ENCODE data around the gene ESD. TPM values are rescaled to one million over a fixed set of nuclear protein-coding genes. Genes with fewer than 3 reads are reported as not detected.

ESD gene
- total RNA-seq, 1 donor from 2014 or later, result 73.5 TPM

DNA sequence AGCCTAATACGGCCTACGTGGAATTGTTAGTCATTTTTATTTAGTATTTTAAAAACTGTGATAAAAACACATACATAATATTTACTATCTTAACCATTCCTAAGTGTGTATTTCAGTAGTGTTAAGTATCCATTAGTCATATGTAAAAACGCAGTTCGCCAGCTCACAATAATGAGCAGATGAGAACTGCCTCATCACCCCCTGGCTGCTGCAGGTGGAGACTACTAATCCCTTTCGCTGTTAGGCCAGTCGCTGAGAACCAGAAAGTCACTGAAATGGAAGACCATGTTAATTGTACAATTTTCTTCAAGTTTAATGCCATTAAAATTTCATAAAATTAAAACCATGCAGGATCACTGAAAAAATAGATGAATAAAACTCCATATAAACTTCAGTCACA lies 1.6 kb downstream of the ESD start:
- CTCF ChIA-PET, result no interaction called here
- ATAC-seq (ENCODE audit: low read depth) (no peak), DNase-seq (no peak)
- Mint-ChIP-seq H3K4me3 (peak overlapping the region; percentile 65), H3K4me1 (peaks cover 38% of the 10 kb centered on the region), H3K27ac (no peak overlapping the region), H3K36me3 (ENCODE audit: low read depth) (peaks cover 31% of the 10 kb centered on the region), H3K27me3 (no peaks in the 10 kb centered on the region), H3K9me3 (no peaks in the 10 kb centered on the region)
- POLR2A ChIA-PET, result no interaction called here
- intact Hi-C loops (cut with micrococcal nuclease), result loop anchor here (5.0 to 10.0 kb wide), 2 partner anchors 581 to 1242 kb away; partner anchors contain the start of genes LRRC63 and NUDT15
- TF ChIP-seq, protein P1, sequence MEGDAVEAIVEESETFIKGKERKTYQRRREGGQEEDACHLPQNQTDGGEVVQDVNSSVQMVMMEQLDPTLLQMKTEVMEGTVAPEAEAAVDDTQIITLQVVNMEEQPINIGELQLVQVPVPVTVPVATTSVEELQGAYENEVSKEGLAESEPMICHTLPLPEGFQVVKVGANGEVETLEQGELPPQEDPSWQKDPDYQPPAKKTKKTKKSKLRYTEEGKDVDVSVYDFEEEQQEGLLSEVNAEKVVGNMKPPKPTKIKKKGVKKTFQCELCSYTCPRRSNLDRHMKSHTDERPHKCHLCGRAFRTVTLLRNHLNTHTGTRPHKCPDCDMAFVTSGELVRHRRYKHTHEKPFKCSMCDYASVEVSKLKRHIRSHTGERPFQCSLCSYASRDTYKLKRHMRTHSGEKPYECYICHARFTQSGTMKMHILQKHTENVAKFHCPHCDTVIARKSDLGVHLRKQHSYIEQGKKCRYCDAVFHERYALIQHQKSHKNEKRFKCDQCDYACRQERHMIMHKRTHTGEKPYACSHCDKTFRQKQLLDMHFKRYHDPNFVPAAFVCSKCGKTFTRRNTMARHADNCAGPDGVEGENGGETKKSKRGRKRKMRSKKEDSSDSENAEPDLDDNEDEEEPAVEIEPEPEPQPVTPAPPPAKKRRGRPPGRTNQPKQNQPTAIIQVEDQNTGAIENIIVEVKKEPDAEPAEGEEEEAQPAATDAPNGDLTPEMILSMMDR (IDR thresholded peaks at IDR 0.05), result no peak

DNA sequence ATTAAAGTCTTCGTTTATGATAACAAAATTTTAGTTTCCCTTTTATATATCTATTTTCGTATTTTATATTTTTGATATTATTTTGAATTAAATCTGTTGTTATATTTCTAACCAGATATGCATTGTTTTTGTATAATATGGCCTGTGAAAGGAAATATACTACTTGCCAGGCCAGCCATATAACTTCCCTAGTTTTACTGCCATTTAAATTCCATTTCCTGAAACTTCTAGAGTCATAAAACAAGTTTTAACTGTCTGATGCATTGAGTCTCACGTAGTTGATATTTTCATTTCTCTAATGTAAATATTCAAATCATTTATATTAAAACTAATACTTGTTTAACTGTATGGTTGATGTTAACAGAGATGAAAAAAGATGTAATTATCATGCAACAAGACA lies 13.5 kb downstream of the ESD start:
- ChIA-PET POLR2A (no interaction called here), CTCF (no interaction called here)
- Mint-ChIP-seq H3K36me3 (ENCODE audit: low read depth) (peaks cover 71% of the 10 kb centered on the region), H3K9me3 (no peaks in the 10 kb centered on the region), H3K4me3 (no peak overlapping the region), H3K27me3 (no peaks in the 10 kb centered on the region), H3K4me1 (no peaks in the 10 kb centered on the region), H3K27ac (no peak overlapping the region)
- no peak for DNase-seq
- intact Hi-C loops (cut with micrococcal nuclease), result no loop called here
- no peak for ATAC-seq (ENCODE audit: low read depth)
- TF ChIP-seq, protein P1 (IDR thresholded peaks at IDR 0.05), result no peak

DNA sequence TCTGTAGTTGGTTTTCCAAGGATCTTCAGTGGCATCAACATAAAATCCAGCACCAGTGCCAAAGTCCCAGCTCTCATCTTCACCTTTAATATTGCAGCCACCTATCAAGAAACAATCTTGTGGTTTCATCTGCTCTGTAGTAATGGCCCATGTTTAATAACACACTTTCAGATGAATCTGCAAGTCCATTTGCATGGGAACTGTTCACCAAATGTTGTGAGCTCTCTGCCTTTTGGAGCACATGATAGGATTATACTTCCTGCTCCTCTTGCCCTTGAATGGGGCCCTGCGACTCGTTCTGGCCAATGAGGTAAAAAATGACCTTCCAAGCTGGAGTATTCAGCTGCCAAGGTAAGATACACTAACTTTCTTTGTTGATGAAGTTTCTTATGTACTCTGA lies 14.3 kb downstream of the ESD start:
- TF ChIP-seq, protein P1 (IDR thresholded peaks at IDR 0.05), result no peak
- intact Hi-C loops (cut with micrococcal nuclease), result no loop called here
- ChIA-PET CTCF (no interaction called here), POLR2A (interaction anchor here (0.9 kb wide), 1 partner anchor 14 kb away, joined by 3 read pairs; no protein-coding TSS in a partner anchor)
- Mint-ChIP-seq H3K4me1 (no peaks in the 10 kb centered on the region), H3K4me3 (no peak overlapping the region), H3K27ac (no peak overlapping the region), H3K36me3 (ENCODE audit: low read depth) (peaks cover 71% of the 10 kb centered on the region), H3K27me3 (no peaks in the 10 kb centered on the region), H3K9me3 (no peaks in the 10 kb centered on the region)
- DNase-seq (no peak), ATAC-seq (ENCODE audit: low read depth) (no peak)

DNA sequence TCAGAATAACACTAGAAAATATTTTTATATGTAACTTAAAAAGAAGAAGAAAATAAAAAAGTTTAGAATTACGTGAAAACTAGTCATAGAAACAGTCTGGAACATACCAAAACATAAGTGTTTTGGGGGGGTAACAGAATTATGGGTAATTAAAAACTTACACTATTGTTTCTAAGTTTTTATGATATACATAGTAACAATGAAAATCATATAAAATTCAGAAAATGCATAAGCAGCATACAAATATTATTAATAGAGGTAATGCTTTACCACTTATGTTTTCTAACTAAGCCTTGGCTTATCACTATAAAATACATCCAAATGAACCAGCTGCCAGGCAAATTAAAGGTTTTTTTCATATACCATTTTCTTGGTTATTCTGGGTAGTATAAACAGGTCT lies 14.9 kb downstream of the ESD start:
- TF ChIP-seq, protein P1 (IDR thresholded peaks at IDR 0.05), result no peak
- Mint-ChIP-seq H3K27ac (no peak overlapping the region), H3K36me3 (ENCODE audit: low read depth) (peaks cover 70% of the 10 kb centered on the region), H3K4me3 (no peak overlapping the region), H3K4me1 (no peaks in the 10 kb centered on the region), H3K27me3 (no peaks in the 10 kb centered on the region), H3K9me3 (no peaks in the 10 kb centered on the region)
- CTCF ChIA-PET, result no interaction called here
- DNase-seq, result no peak
- intact Hi-C loops (cut with micrococcal nuclease), result no loop called here
- POLR2A ChIA-PET, result interaction anchor here (0.9 kb wide), 1 partner anchor 14 kb away, joined by 3 read pairs; no protein-coding TSS in a partner anchor
- ATAC-seq (ENCODE audit: low read depth), result no peak

DNA sequence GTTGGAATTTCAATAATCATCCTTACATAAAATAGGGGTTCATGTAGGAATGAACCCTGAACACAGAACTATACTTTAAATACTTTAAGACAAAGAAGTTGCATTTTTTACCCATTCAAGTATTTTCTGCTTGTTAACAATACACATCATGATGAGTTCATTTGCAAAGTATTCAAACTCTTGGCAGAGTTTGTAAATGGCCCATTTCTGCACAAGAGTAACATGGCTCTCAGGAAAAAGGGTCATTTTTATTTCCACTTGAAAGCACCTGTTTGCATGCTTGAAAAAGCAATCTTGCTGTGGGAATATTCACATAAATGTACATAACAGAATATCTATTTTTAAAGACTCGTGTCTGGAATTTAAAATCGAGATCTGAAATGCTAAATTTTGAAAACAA lies 18.1 kb downstream of the ESD start:
- intact Hi-C loops (cut with micrococcal nuclease), result no loop called here
- Mint-ChIP-seq H3K27me3 (no peaks in the 10 kb centered on the region), H3K4me3 (no peak overlapping the region), H3K36me3 (ENCODE audit: low read depth) (peaks cover 73% of the 10 kb centered on the region), H3K9me3 (no peaks in the 10 kb centered on the region), H3K27ac (no peak overlapping the region), H3K4me1 (no peaks in the 10 kb centered on the region)
- ChIA-PET POLR2A (no interaction called here), CTCF (no interaction called here)
- no peak for ATAC-seq (ENCODE audit: low read depth)
- no peak for DNase-seq
- TF ChIP-seq, protein P1 (IDR thresholded peaks at IDR 0.05), result no peak

Measured in activated B cell treated with CpG ODN at 0.5 μM for 24 hours (primary cell).